Fibroblast of lung (primary cell): Measurements from ENCODE around the gene NLRC5.

Experiments used
- EZH2 ChIP-seq: IDR thresholded peaks from 2 replicates; pipeline ENCODE4 v1.5.1; 2012; ENCODE audit warnings: low read length, control low read depth, mild to moderate bottlenecking; ENCODE audit errors: missing control alignments
- TF ChIP-seq, protein P1 (sequence below), 2 donors: IDR thresholded peaks in 1 of 2; conservative IDR thresholded peaks in 1 of 2; 1 replicate in 1 of 2; 2 replicates in 1 of 2; pipeline ENCODE4 v1.5.1; 2011 to 2012; ENCODE audit warnings: low read length in 2 of 2, control low read depth in 1 of 2, inconsistent platforms in 1 of 2, low read depth in 1 of 2, mild to moderate bottlenecking in 1 of 2

GRCh38 chr16:57108432-57108831, 119.1 kb downstream of the NLRC5 start:
- TF ChIP-seq, protein P1, sequence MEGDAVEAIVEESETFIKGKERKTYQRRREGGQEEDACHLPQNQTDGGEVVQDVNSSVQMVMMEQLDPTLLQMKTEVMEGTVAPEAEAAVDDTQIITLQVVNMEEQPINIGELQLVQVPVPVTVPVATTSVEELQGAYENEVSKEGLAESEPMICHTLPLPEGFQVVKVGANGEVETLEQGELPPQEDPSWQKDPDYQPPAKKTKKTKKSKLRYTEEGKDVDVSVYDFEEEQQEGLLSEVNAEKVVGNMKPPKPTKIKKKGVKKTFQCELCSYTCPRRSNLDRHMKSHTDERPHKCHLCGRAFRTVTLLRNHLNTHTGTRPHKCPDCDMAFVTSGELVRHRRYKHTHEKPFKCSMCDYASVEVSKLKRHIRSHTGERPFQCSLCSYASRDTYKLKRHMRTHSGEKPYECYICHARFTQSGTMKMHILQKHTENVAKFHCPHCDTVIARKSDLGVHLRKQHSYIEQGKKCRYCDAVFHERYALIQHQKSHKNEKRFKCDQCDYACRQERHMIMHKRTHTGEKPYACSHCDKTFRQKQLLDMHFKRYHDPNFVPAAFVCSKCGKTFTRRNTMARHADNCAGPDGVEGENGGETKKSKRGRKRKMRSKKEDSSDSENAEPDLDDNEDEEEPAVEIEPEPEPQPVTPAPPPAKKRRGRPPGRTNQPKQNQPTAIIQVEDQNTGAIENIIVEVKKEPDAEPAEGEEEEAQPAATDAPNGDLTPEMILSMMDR (conservative IDR thresholded peaks at IDR 0.05 in 1 of 2, IDR thresholded peaks at IDR 0.05 in 1 of 2; ENCODE audit: low read depth in 1 of 2, low read length in 2 of 2): no peak
- no peak for TF ChIP-seq EZH2
